A673 (cell line): ENCODE measurements around the gene CDK11B.
"Not testable (repeated sequence)": the region's sequence is repeated elsewhere in the genome, so short reads cannot be mapped to it uniquely, and the experiment has no call there.

Experiments
- EZH2 ChIP-seq: fragments of 200-600 bp; sonication (generic); IDR thresholded peaks from 2 replicates; pipeline ENCODE4 v1.6.1; 2017; ENCODE audit warnings: borderline replicate concordance, low read depth, mild to moderate bottlenecking, mixed read lengths, antibody characterized with exemption, low read length; ENCODE audit not compliant: poor library complexity, severe bottlenecking
- TF ChIP-seq, protein P1 (sequence below): fragments of 300-800, 200-600 bp; sonication (generic); conservative IDR thresholded peaks from 2 replicates; pipeline ENCODE4 v1.5.1; 2017; ENCODE audit warnings: low read depth, mild to moderate bottlenecking, antibody characterized with exemption, low read length, moderate library complexity, mixed read lengths

DNA sequence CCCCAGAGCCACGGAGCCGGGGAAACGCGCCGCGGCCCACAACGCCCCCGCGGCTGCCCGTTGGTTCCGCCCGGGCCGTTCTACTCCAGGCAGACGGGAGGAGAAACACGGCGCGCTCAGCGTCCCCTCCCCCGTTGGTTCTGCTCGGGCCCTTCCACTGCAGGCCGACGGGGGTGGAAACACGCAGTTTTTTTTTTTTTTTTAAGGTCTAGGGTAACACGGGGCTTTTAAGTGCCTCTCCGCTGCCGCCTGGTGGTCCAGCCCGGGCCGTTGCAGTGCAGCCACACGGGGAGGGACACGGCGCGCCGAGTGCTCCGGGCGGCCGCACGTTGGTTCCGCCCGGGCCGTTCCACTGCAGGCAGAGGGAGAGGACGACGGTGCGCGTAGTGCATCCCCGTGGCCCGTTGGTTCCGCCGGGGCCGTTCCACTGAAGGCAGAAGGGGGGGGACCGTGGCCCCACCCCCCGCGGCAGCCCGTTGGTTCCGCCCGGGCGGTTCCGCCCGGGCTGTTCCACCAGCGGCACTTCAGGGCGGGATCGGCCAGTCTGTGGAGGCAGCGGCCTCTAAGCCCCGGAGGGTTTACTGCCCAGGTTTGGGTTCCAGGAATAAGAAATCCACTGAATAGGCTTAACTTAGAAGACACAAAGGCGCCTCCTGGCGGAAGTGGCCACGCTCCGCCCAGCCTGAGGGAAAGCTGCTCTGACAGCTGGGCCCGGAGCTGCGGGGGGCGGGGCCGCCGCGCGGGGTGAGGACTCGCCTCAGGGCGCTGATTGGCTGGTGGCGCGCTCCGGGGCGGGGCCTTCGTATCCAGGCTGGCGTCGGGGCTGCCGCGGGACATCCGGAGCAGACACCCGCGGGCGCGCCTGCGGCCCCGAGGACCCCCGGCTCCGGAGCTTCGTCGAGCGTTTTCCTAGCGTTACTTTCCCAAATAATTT, 34.2 kb upstream of the CDK11B start, which contains the start of gene SLC35E2B:
- TF ChIP-seq, protein P1, sequence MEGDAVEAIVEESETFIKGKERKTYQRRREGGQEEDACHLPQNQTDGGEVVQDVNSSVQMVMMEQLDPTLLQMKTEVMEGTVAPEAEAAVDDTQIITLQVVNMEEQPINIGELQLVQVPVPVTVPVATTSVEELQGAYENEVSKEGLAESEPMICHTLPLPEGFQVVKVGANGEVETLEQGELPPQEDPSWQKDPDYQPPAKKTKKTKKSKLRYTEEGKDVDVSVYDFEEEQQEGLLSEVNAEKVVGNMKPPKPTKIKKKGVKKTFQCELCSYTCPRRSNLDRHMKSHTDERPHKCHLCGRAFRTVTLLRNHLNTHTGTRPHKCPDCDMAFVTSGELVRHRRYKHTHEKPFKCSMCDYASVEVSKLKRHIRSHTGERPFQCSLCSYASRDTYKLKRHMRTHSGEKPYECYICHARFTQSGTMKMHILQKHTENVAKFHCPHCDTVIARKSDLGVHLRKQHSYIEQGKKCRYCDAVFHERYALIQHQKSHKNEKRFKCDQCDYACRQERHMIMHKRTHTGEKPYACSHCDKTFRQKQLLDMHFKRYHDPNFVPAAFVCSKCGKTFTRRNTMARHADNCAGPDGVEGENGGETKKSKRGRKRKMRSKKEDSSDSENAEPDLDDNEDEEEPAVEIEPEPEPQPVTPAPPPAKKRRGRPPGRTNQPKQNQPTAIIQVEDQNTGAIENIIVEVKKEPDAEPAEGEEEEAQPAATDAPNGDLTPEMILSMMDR = not testable (repeated sequence)
- TF ChIP-seq EZH2 = not testable (repeated sequence)
